Activated T-cell treated with anti-CD3 and anti-CD28 coated beads, Interleukin-2, amount 50 U/mL, for 4 hours (primary cell): Measurements from ENCODE around the gene DOLPP1. TPM values are rescaled to one million over a fixed set of nuclear protein-coding genes. Genes with fewer than 3 reads are reported as not detected.

Experiments used
- ATAC-seq, 2 donors: fragments of 200-7000 bp; cut with Tn5 transposase; one replicate each; pipeline ENCODE4 v1.10.0; 2021
- DNase-seq: peaks from one replicate; pipeline ENCODE4 v3.0.0-alpha.2; 2020
- H3K27me3 Mint-ChIP-seq: one replicate; pipeline ENCODE4 v1.8.0; 2021; ENCODE audit warnings: low read depth, mixed read lengths
- H3K36me3 Mint-ChIP-seq: one replicate; pipeline ENCODE4 v1.8.0; 2022; ENCODE audit warnings: mixed read lengths; ENCODE audit not compliant: insufficient read depth
- H3K4me1 Mint-ChIP-seq: one replicate; pipeline ENCODE4 v1.8.0; 2021; ENCODE audit warnings: low read depth, mixed read lengths
- H3K4me3 Mint-ChIP-seq: one replicate; pipeline ENCODE4 v1.8.0; 2021; ENCODE audit warnings: mild to moderate bottlenecking, moderate library complexity, mixed read lengths
- H3K9me3 Mint-ChIP-seq: one replicate; pipeline ENCODE4 v1.8.0; 2021; ENCODE audit warnings: mixed read lengths
- total RNA-seq, 3 donors: library from RNA; stranded (reverse); gene quantifications; one replicate each; pipeline ENCODE4 v1.2.1, GENCODE V29; 2021

Gene DOLPP1
- total RNA-seq, 3 donors from 2014 or later: 27.5 to 30.5 (median 30.3) TPM

GRCh38 chr9:129054163-129054851 lies 26.6 kb upstream of the DOLPP1 start:
- no peak for ATAC-seq
- Mint-ChIP-seq H3K4me1 (no peaks in the 10 kb centered on the region), H3K9me3 (no peaks in the 10 kb centered on the region), H3K4me3 (no peak overlapping the region), H3K36me3 (peaks cover 6% of the 10 kb centered on the region), H3K27me3 (no peaks in the 10 kb centered on the region)
- no peak for DNase-seq

GRCh38 chr9:129058965-129059795 lies 21.7 kb upstream of the DOLPP1 start:
- no peak for ATAC-seq
- no peak for DNase-seq
- Mint-ChIP-seq H3K4me1 (no peaks in the 10 kb centered on the region), H3K9me3 (no peaks in the 10 kb centered on the region), H3K27me3 (no peaks in the 10 kb centered on the region), H3K36me3 (peaks cover 7% of the 10 kb centered on the region), H3K4me3 (no peak overlapping the region)

- Mint-ChIP-seq H3K27me3 (no peaks in the 10 kb centered on the region), H3K9me3 (no peaks in the 10 kb centered on the region), H3K36me3 (peaks cover 2% of the 10 kb centered on the region), H3K4me1 (no peaks in the 10 kb centered on the region), H3K4me3 (no peak overlapping the region)
- ATAC-seq (no peak), DNase-seq (no peak)
Observed at GRCh38 chr9:129059796-129060785, 20.8 kb upstream of the DOLPP1 start.

- no peaks in the 10 kb centered on the region for H3K4me1 Mint-ChIP-seq
- DNase-seq: no peak
- no peaks in the 10 kb centered on the region for H3K27me3 Mint-ChIP-seq
- H3K36me3 Mint-ChIP-seq: peaks cover 2% of the 10 kb centered on the region
- no peak for ATAC-seq
- no peak overlapping the region for H3K4me3 Mint-ChIP-seq
- no peaks in the 10 kb centered on the region for H3K9me3 Mint-ChIP-seq
Observed at GRCh38 chr9:129060991-129061390, 19.9 kb upstream of the DOLPP1 start.

GRCh38 chr9:129063061-129063460 lies 17.9 kb upstream of the DOLPP1 start:
- ATAC-seq: no peak
- Mint-ChIP-seq H3K4me1 (peaks cover under 1% of the 10 kb centered on the region), H3K9me3 (no peaks in the 10 kb centered on the region), H3K36me3 (peaks cover 2% of the 10 kb centered on the region), H3K27me3 (no peaks in the 10 kb centered on the region), H3K4me3 (no peak overlapping the region)
- no peak for DNase-seq

GRCh38 chr9:129064499-129064908 lies 16.4 kb upstream of the DOLPP1 start:
- DNase-seq: no peak
- H3K4me3 Mint-ChIP-seq: no peak overlapping the region
- ATAC-seq: no peak
- peaks cover 2% of the 10 kb centered on the region for H3K36me3 Mint-ChIP-seq
- H3K27me3 Mint-ChIP-seq: no peaks in the 10 kb centered on the region
- H3K4me1 Mint-ChIP-seq: peaks cover 12% of the 10 kb centered on the region
- H3K9me3 Mint-ChIP-seq: no peaks in the 10 kb centered on the region

GRCh38 chr9:129068110-129068509 lies 12.8 kb upstream of the DOLPP1 start:
- no peak for DNase-seq
- Mint-ChIP-seq H3K4me1 (peaks cover 26% of the 10 kb centered on the region), H3K9me3 (no peaks in the 10 kb centered on the region), H3K36me3 (peaks cover 2% of the 10 kb centered on the region), H3K4me3 (no peak overlapping the region), H3K27me3 (no peaks in the 10 kb centered on the region)
- ATAC-seq: no peak

GRCh38 chr9:129068990-129069861 lies 11.7 kb upstream of the DOLPP1 start:
- Mint-ChIP-seq H3K9me3 (no peaks in the 10 kb centered on the region), H3K4me3 (peak overlapping the region; percentile 37), H3K4me1 (peaks cover 31% of the 10 kb centered on the region), H3K36me3 (no peaks in the 10 kb centered on the region), H3K27me3 (no peaks in the 10 kb centered on the region)
- peak; percentile 84 to 85 for ATAC-seq
- DNase-seq: peak; percentile 37

GRCh38 chr9:129069862-129070641 lies 10.9 kb upstream of the DOLPP1 start:
- no peak for ATAC-seq
- no peaks in the 10 kb centered on the region for H3K27me3 Mint-ChIP-seq
- no peak overlapping the region for H3K4me3 Mint-ChIP-seq
- no peak for DNase-seq
- H3K4me1 Mint-ChIP-seq: peaks cover 32% of the 10 kb centered on the region
- H3K36me3 Mint-ChIP-seq: no peaks in the 10 kb centered on the region
- H3K9me3 Mint-ChIP-seq: no peaks in the 10 kb centered on the region

- no peaks in the 10 kb centered on the region for H3K9me3 Mint-ChIP-seq
- peaks cover 32% of the 10 kb centered on the region for H3K4me1 Mint-ChIP-seq
- no peak for ATAC-seq
Observed at GRCh38 chr9:129070696-129071525, 10.0 kb upstream of the DOLPP1 start.

GRCh38 chr9:129071526-129072126 lies 9.3 kb upstream of the DOLPP1 start:
- DNase-seq: no peak
- H3K36me3 Mint-ChIP-seq: no peaks in the 10 kb centered on the region
- H3K9me3 Mint-ChIP-seq: no peaks in the 10 kb centered on the region
- no peak overlapping the region for H3K4me3 Mint-ChIP-seq
- no peaks in the 10 kb centered on the region for H3K27me3 Mint-ChIP-seq
- no peak for ATAC-seq
- H3K4me1 Mint-ChIP-seq: peaks cover 32% of the 10 kb centered on the region

More at GRCh38 chr9:129070696-129071525, 10.0 kb upstream of the DOLPP1 start:
- no peak overlapping the region for H3K4me3 Mint-ChIP-seq
- H3K27me3 Mint-ChIP-seq: no peaks in the 10 kb centered on the region
- H3K36me3 Mint-ChIP-seq: no peaks in the 10 kb centered on the region
- no peak for DNase-seq

GRCh38 chr9:129072171-129072570 lies 8.7 kb upstream of the DOLPP1 start:
- H3K4me1 Mint-ChIP-seq: peaks cover 32% of the 10 kb centered on the region
- H3K36me3 Mint-ChIP-seq: no peaks in the 10 kb centered on the region
- DNase-seq (no peak), ATAC-seq (no peak)
- H3K27me3 Mint-ChIP-seq: no peaks in the 10 kb centered on the region
- H3K9me3 Mint-ChIP-seq: no peaks in the 10 kb centered on the region
- H3K4me3 Mint-ChIP-seq: no peak overlapping the region
